COLO829 (cell line): ENCODE measurements around the gene ZNF536.
A peak's percentile ranks its signal among the peaks of the same experiment; 100 is the strongest.
"Not testable (repeated sequence)": the region's sequence is repeated elsewhere in the genome, so short reads cannot be mapped to it uniquely, and the experiment has no call there.

Experiments used
- DNase-seq: peaks from one replicate; pipeline ENCODE4 v3.0.0; 2012; ENCODE audit warnings: low spot score

ZNF536 gene

DNA sequence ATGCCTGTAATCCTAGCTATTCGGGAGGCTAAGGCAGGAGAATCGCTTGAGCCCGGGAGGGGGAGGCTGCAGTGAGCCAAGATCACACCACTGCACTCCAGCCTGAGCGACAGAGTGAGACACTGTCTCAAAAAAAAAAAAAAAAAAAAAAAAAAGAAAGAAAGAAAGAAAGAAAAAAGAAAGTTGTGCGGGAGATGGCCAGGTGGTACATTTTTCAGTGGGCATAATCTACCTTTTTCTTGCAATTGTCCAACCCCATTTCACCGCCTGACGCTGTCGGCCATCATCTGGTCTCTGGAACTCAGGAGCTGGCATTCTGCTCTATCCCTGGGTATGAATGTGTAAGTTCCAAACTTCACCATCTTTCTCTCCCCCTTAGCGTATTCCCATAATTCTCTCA, 73.9 kb downstream of the ZNF536 start:
- DNase-seq, result not testable (repeated sequence)

DNA sequence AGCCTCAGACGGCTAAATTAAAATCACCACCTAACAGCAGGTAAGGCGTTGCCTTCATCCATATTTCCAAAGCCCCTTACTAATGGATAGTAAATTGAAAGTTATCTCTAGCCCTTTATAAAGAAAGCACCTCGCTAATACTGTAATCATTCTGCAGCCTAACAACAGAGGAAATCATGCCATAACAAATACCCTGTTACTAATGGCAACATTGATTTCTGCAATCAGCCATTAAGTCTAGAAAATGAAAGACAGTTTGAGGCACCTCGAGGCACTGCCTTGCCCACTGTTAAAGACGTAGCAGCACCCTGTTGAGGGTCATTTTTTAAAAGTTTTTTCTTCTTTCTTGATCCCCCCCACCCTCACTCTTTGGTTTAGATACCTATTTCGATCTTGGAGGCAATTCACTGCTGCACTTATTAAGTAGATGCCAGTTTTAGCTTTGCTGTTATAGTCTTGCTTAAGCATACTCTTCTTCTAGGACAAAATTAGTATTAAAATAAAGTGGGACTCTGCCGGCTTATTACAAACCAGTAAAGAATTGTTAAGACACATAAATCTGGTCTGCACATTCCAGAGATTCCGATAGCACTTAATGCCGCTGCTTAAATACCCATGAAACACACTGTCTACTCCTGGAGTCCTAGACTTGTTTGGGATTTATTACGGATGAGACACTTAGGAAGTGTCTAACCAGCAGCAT, 74.8 kb downstream of the ZNF536 start:
- no peak for DNase-seq

- DNase-seq, result no peak
Observed at GRCh38 chr19:30447553-30447870, 75.3 kb downstream of the ZNF536 start.

- no peak for DNase-seq
Observed at GRCh38 chr19:30448386-30449077, 76.3 kb downstream of the ZNF536 start.

DNA sequence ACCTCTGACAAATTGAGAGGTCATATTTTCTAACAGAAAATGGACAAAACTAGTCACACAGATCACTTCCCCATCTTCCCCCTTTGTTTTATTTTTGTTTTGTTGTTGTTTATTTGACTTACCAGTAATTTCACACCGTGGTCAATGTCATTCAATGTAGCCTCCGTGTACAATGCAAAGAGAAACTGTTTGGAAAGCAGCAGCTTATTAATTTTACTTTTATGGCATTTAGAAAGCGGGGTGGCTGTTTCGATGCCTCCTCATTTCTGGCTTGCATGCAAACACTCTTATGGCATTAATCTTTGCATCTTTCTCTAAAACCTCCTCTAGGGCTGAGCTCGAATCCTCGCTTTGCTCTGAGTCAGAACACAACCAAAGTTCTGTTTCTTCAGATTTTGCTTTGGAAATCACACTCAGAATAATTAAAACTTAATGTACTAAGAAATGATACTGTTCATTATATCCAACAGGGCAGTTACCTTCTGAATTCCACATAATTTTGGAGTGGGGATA, 77.0 kb downstream of the ZNF536 start:
- no peak for DNase-seq

GRCh38 chr19:30449673-30450072, 77.5 kb downstream of the ZNF536 start:
- DNase-seq, result no peak

DNA sequence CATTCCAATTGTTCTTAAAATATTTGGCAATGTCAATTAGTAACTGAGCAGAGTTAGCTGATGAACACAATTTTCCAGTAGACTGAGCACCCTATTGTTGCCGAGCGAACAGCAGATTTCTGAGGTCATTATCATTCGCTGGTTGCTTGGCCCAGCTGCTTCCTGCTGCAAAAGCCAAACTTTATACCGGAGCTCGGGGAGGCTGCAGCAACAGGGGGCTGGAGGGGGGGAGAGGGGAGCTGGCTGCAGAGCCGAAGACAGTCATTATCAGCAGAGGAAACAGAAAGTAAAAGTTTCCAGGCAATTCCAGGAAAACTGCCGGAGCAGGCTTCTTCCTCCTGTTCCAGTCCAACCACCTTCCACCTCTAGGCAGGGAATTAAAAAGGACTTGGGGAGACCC, 77.9 kb downstream of the ZNF536 start:
- DNase-seq, result peak; percentile 68

- DNase-seq, result no peak
Observed at GRCh38 chr19:30450835-30451321, 78.7 kb downstream of the ZNF536 start.

DNA sequence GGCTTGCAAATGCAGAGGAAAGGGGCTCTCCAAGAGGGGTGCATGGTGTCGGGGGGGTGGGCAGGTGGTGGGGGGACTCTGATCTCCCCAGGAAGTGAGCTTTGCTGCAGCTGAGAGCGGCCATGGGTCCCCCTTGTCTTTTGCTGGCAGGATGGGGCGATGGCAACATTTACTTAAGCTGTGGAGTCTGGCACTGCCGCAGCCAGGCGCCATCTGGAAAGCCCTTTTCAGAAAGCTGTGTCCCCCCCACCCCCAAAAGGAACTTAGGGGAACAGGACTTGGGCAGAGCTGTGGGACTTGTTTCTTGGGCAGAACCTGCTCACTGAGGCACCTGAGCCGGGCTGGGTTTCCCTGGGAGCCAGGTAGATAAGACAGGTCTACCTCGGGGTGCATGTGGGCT, 80.7 kb downstream of the ZNF536 start:
- DNase-seq, result no peak

DNA sequence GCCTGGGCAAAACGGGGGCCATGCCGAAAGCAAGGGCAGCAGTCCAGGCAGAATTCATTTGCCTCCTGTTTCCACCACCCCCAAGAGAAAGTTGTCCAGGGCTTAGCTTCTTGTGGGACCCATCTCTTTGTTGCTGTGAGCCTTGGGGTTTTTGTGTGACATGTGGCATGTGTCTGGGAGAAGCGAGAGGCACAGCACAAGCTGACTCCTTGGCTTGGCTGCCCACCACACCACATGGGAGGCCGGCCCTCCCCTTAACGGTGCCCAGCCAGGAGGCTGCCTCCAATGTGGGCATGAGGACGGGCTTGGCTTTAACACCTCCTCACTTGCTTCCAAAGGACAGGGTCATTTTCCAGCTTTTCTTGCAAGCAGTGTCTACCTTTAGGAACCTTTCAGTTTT, 81.6 kb downstream of the ZNF536 start:
- DNase-seq, result no peak

GRCh38 chr19:30455881-30456280, 83.7 kb downstream of the ZNF536 start:
- DNase-seq, result no peak

GRCh38 chr19:30457484-30457883, 85.3 kb downstream of the ZNF536 start:
- no peak for DNase-seq

DNA sequence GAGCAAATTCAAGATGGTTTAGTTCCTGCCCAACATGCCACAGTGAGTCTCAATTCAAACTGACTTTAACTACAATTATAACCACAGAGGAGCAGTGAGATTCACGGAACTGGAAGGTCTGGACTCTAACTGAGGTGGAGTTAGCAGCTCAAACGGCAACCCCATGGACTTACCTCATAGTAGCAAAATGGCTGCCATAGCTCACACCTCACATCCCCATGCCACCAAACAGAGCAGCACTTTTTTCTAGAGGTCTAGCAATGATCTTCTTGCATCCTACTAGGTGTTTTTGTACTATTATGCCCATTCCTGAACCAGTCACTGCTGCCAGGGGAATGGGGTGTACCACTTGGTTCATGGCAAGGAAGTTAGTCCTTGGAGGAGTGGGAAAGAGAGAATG, 87.7 kb downstream of the ZNF536 start:
- no peak for DNase-seq

DNA sequence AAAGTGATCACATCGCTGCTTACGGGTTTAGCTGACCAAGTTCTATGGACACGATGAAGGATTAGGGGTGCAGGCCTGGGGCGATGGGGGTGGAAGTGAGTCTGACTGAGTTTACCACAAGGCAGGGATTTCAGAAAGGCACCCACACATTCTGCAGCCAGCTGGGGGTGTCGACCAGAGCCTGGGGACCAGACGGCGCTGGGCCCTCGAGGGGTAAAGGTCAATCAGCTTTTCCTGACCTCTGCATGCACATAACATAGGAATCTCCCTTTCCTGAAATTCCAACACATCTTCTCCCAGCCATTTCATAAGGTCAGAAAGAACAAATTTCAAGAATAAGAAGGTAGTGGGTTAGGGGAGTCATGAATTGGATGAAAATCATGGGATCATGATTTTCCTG, 92.0 kb downstream of the ZNF536 start:
- DNase-seq, result no peak

DNA sequence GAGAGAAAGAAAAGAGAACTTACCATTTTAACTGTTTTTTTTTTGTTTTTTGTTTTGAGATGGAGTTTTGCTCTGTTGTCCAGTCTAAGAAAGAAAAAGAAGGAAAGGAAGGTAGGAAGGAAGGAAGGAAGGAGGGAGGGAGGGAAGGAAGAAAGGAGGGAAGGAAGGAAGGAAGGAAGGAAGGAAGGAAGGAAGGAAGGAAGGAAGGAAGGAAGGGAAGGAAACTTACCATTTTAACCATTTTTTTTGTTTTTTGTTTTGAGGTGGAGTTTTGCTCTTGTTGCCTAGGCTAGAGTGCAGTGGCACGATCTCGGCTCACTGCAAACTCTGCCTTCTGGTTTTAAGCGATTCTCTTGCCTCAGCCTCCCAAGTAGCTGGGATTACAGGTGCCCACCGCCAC, 94.4 kb downstream of the ZNF536 start:
- not testable (repeated sequence) for DNase-seq

- DNase-seq, result no peak
Observed at GRCh38 chr19:30467239-30467638, 95.1 kb downstream of the ZNF536 start.

GRCh38 chr19:30469774-30470173, 97.6 kb downstream of the ZNF536 start:
- DNase-seq, result no peak

- no peak for DNase-seq
Observed at GRCh38 chr19:30471441-30471840, 99.3 kb downstream of the ZNF536 start.

DNA sequence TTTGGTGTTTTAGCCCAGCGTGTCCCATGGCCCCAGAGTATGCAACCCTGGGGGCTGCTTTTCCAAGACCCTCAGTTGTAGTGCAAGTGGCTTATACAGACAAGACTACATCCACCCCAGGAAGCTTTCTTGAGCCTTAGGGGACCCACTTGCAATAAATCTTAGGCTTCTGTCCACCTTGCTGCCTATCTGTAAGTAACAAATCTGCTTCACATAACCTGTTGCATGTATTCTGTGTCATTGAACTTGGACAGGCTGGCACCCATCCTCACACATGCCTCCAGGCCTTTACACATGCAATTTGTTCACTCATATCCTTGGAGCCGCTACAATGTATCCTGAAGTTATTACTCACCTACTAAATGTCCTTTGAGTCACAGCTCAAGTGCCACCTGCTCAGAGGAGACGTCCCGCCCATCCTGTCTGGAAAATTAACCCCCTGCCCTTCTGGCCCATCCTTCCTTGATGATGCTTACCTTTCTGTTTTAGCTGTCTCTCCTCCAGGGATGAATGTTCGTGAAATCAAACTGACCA, 101.2 kb downstream of the ZNF536 start:
- no peak for DNase-seq

- DNase-seq, result no peak
Observed at GRCh38 chr19:30476997-30477396, 104.8 kb downstream of the ZNF536 start.

GRCh38 chr19:30479231-30479630, 107.0 kb downstream of the ZNF536 start:
- no peak for DNase-seq

DNA sequence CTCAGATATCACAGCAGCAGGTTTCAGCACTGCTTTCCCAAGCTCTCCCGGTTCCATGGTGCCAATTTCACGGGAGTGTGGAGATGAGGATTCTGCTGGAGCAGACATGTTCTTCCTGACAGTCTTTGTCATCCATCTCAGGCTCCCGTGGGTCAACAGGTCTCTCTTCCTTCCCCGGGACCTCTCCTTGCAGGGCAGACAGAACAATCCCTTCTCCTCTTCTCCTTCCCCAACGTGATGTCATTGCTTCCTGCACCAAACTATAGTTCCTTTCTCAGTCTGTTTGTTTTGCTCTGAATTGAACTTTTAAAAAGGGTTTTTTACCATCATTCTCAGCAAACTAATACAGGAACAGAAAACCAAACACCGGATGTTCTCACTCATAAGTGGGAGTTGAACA, 107.9 kb downstream of the ZNF536 start:
- peak; percentile 19 for DNase-seq

- no peak for DNase-seq
Observed at GRCh38 chr19:30481063-30481462, 108.9 kb downstream of the ZNF536 start.
